ENCODE results near the gene RTL1. TPM values are rescaled to one million over a fixed set of nuclear protein-coding genes. Genes with fewer than 3 reads are reported as not detected.

RTL1 gene
- total and polyA plus RNA-seq, 11 donors: not detected

DNA sequence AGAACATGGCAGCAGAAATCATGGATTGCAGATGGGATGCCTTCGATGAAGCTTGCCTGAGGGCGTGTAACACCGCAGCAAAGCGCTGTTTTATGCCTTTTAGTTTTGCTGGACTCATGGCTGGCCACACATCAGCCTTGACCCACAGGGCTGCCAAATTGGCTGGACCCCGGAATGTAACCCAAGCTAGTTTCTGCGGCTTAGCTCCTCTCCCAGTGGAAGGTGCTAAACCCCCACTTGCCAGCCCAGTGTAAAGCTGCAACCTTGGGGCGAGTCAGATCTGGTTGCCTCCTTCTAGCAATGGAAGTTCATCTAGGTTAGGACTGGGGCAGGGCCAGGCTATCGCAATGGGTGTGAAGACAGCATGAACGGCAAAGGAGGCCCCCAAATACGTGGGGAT, 39.3 kb downstream of the RTL1 start:
- DNase-seq (peak in 3 of 5 donors; percentile 0 to 20 (median 2)), ATAC-seq (no peak)
- no peaks in the 10 kb centered on the region for H3K9me3 ChIP-seq
- no peaks in the 10 kb centered on the region for H3K36me3 ChIP-seq
- WGBS, 4 donors: 83 to 92% (median 90%) methylated on average over 8 to 10 of the region's 10 CpGs
- H3K4me3 ChIP-seq: no peak overlapping the region
- TF ChIP-seq CTCF (IDR thresholded peaks at IDR 0.05) (no peak), POLR2A (IDR thresholded peaks at IDR 0.05) (no peak)
- H3K27me3 ChIP-seq: peaks cover 0 to 9% (median 0%) of the 10 kb centered on the region in 9 donors
- no peaks in the 10 kb centered on the region for H3K4me1 ChIP-seq
- H3K27ac ChIP-seq: no peak overlapping the region
- intact Hi-C loops (cut with DNase I): no loop called here

GRCh38 chr14:100862793-100863192, 40.7 kb downstream of the RTL1 start:
- no peaks in the 10 kb centered on the region for H3K4me1 ChIP-seq
- 94 to 100% (median 99%) methylated on average over 2 of the region's 2 CpGs for WGBS, 4 donors
- H3K4me3 ChIP-seq: no peak overlapping the region
- TF ChIP-seq CTCF (IDR thresholded peaks at IDR 0.05) (no peak), POLR2A (IDR thresholded peaks at IDR 0.05) (no peak)
- intact Hi-C loops (cut with DNase I): no loop called here
- no peak for ATAC-seq
- H3K27ac ChIP-seq: no peak overlapping the region
- no peaks in the 10 kb centered on the region for H3K9me3 ChIP-seq
- DNase-seq: peak in 1 of 5 donors; percentile 1
- peaks cover 0 to 13% (median 0%) of the 10 kb centered on the region in 9 donors for H3K27me3 ChIP-seq
- no peaks in the 10 kb centered on the region for H3K36me3 ChIP-seq

- Histone ChIP-seq H3K4me1 (no peaks in the 10 kb centered on the region), H3K36me3 (no peaks in the 10 kb centered on the region), H3K9me3 (no peaks in the 10 kb centered on the region), H3K27me3 (peaks cover 0 to 13% (median 0%) of the 10 kb centered on the region in 9 donors), H3K4me3 (no peak overlapping the region), H3K27ac (no peak overlapping the region)
- 61 to 96% (median 91%) methylated on average over 3 of the region's 3 CpGs for WGBS, 4 donors
- no peak for ATAC-seq
- intact Hi-C loops (cut with DNase I): no loop called here
- TF ChIP-seq CTCF (IDR thresholded peaks at IDR 0.05) (no peak), POLR2A (IDR thresholded peaks at IDR 0.05) (no peak)
- peak in 3 of 5 donors; percentile 11 to 28 (median 23) for DNase-seq
Measured at GRCh38 chr14:100862277-100862676, 41.2 kb downstream of the RTL1 start.

GRCh38 chr14:100861937-100862247, 41.6 kb downstream of the RTL1 start:
- no peak for TF ChIP-seq POLR2A (IDR thresholded peaks at IDR 0.05)
- no peak for TF ChIP-seq CTCF (IDR thresholded peaks at IDR 0.05)
- 77 to 83% (median 80%) methylated on average over 2 of the region's 2 CpGs for WGBS, 4 donors
- H3K4me1 ChIP-seq: no peaks in the 10 kb centered on the region
- H3K4me3 ChIP-seq: no peak overlapping the region
- intact Hi-C loops (cut with DNase I): no loop called here
- H3K27ac ChIP-seq: no peak overlapping the region
- H3K27me3 ChIP-seq: peaks cover 0 to 13% (median 0%) of the 10 kb centered on the region in 9 donors
- DNase-seq: no peak
- no peaks in the 10 kb centered on the region for H3K9me3 ChIP-seq
- ATAC-seq: no peak
- no peaks in the 10 kb centered on the region for H3K36me3 ChIP-seq

Data from heart left ventricle (tissue), 16 donors.